LHCN-M2 (cell line): Measurements from ENCODE around the gene GPHB5. TPM values are rescaled to one million over a fixed set of nuclear protein-coding genes. Genes with fewer than 3 reads are reported as not detected.
"Not testable (repeated sequence)": the region's sequence is repeated elsewhere in the genome, so short reads cannot be mapped to it uniquely, and the experiment has no call there.

ENCODE experiments used
- DNase-seq: peaks from one replicate; pipeline ENCODE4 v3.0.0-alpha.2; 2012; ENCODE audit warnings: low read depth
- total RNA-seq: library from RNA; depleted of rRNA; stranded (reverse); fragments of >200 nt; gene quantifications from 2 replicates; pipeline ENCODE4 v1.2.3, GENCODE V29; 2014

Gene GPHB5
- total RNA-seq, 1 experiment from 2014 or later = not detected

- no peak for DNase-seq
Observed at GRCh38 chr14:63295231-63295685, 23.5 kb downstream of the GPHB5 start.

- DNase-seq = no peak
Observed at GRCh38 chr14:63292805-63293204, 25.9 kb downstream of the GPHB5 start.

GRCh38 chr14:63290741-63291430 lies 27.8 kb downstream of the GPHB5 start:
- DNase-seq = peak; percentile 33

GRCh38 chr14:63288853-63289252 lies 29.9 kb downstream of the GPHB5 start:
- DNase-seq = no peak

- no peak for DNase-seq
Observed at GRCh38 chr14:63287666-63288483, 30.9 kb downstream of the GPHB5 start.

GRCh38 chr14:63286071-63286470 lies 32.7 kb downstream of the GPHB5 start:
- no peak for DNase-seq

GRCh38 chr14:63283884-63284248 lies 34.9 kb downstream of the GPHB5 start:
- DNase-seq = no peak

GRCh38 chr14:63282997-63283883 lies 35.5 kb downstream of the GPHB5 start:
- no peak for DNase-seq

GRCh38 chr14:63279933-63280332 lies 38.8 kb downstream of the GPHB5 start:
- DNase-seq = not testable (repeated sequence)

GRCh38 chr14:63277591-63278183 lies 41.0 kb downstream of the GPHB5 start:
- peak; percentile 3 for DNase-seq

- DNase-seq = peak; percentile 49
Observed at GRCh38 chr14:63276492-63277342, 42.0 kb downstream of the GPHB5 start.

GRCh38 chr14:63276016-63276415 lies 42.7 kb downstream of the GPHB5 start:
- DNase-seq = no peak

- DNase-seq = no peak
Observed at GRCh38 chr14:63275611-63276010, 43.1 kb downstream of the GPHB5 start.

- DNase-seq = no peak
Observed at GRCh38 chr14:63273717-63274655, 44.7 kb downstream of the GPHB5 start.

GRCh38 chr14:63273129-63273528 lies 45.6 kb downstream of the GPHB5 start:
- DNase-seq = no peak

- DNase-seq = no peak
Observed at GRCh38 chr14:63269561-63270225, 49.0 kb downstream of the GPHB5 start.

- DNase-seq = no peak
Observed at GRCh38 chr14:63268771-63269170, 50.0 kb downstream of the GPHB5 start.

GRCh38 chr14:63267171-63267570 lies 51.6 kb downstream of the GPHB5 start:
- DNase-seq = no peak

GRCh38 chr14:63266106-63266505 lies 52.6 kb downstream of the GPHB5 start:
- DNase-seq = no peak
